H9 (cell line): ENCODE data around the gene PUDP. TPM values are rescaled to one million over a fixed set of nuclear protein-coding genes. Genes with fewer than 3 reads are reported as not detected.

Experiments
- DNase-seq: peaks from one replicate; pipeline ENCODE4 v3.0.0-alpha.2; 2017
- H2AFZ ChIP-seq: one replicate; pipeline ENCODE4 v1.6.1; 2013; ENCODE audit warnings: mild to moderate bottlenecking, low read length, control low read depth, moderate library complexity
- H2AK5ac ChIP-seq: 2 replicates; pipeline ENCODE4 v1.6.1; 2013; ENCODE audit warnings: low read length, control low read depth, mixed read lengths; ENCODE audit not compliant: insufficient read length
- H2BK120ac ChIP-seq: one replicate; pipeline ENCODE4 v1.6.1; 2013; ENCODE audit warnings: low read depth, mild to moderate bottlenecking, low read length, control low read depth, inconsistent platforms; ENCODE audit not compliant: poor library complexity, severe bottlenecking
- H2BK12ac ChIP-seq: 2 replicates; pipeline ENCODE4 v1.6.1; 2013; ENCODE audit warnings: low read length, control low read depth, mixed read lengths, low read depth; ENCODE audit not compliant: insufficient read length
- H2BK15ac ChIP-seq: 2 replicates; pipeline ENCODE4 v1.6.1; 2013; ENCODE audit warnings: low read depth, low read length, control low read depth
- H2BK20ac ChIP-seq: one replicate; pipeline ENCODE4 v1.6.1; 2013; ENCODE audit warnings: low read depth, mild to moderate bottlenecking, low read length, control low read depth, inconsistent platforms; ENCODE audit not compliant: poor library complexity, severe bottlenecking
- H2BK5ac ChIP-seq: 2 replicates; pipeline ENCODE4 v1.6.1; 2013; ENCODE audit warnings: low read length, control low read depth, mixed read lengths; ENCODE audit not compliant: insufficient read length
- H3K14ac ChIP-seq: 2 replicates; pipeline ENCODE4 v1.6.1; 2013; ENCODE audit warnings: low read length, control low read depth; ENCODE audit not compliant: insufficient read depth
- H3K18ac ChIP-seq: 2 replicates; pipeline ENCODE4 v1.6.1; 2013; ENCODE audit warnings: low read depth, mild to moderate bottlenecking, mixed read lengths, low read length, control low read depth; ENCODE audit not compliant: insufficient read length
- H3K23ac ChIP-seq: 2 replicates; pipeline ENCODE4 v1.6.1; 2013; ENCODE audit warnings: low read length, control low read depth, mixed read lengths, low read depth; ENCODE audit not compliant: insufficient read length
- H3K23me2 ChIP-seq: 2 replicates; pipeline ENCODE4 v1.6.1; 2013; ENCODE audit warnings: low read depth, mild to moderate bottlenecking, mixed read lengths, low read length, control low read depth; ENCODE audit not compliant: insufficient read length, poor library complexity, severe bottlenecking
- H3K27ac ChIP-seq: 2 replicates; pipeline ENCODE4 v1.5.1; 2013; ENCODE audit warnings: low read length, control low read depth, mixed read lengths, low read depth; ENCODE audit not compliant: insufficient read length
- H3K27me3 ChIP-seq: 2 replicates; pipeline ENCODE4 v1.6.1; 2013; ENCODE audit warnings: low read length, control low read depth, inconsistent platforms; ENCODE audit not compliant: insufficient read depth
- H3K4ac ChIP-seq: 2 replicates; pipeline ENCODE4 v1.6.1; 2013; ENCODE audit warnings: low read depth, mild to moderate bottlenecking, control low read depth, inconsistent platforms, low read length, moderate library complexity
- H3K4me1 ChIP-seq: 2 replicates; pipeline ENCODE4 v1.6.1; 2013; ENCODE audit warnings: low read length, control low read depth, inconsistent platforms; ENCODE audit not compliant: insufficient read depth
- H3K4me2 ChIP-seq: 2 replicates; pipeline ENCODE4 v1.6.1; 2013; ENCODE audit warnings: low read length, control low read depth, mixed read lengths; ENCODE audit not compliant: insufficient read length, insufficient read depth
- H3K56ac ChIP-seq: 2 replicates; pipeline ENCODE4 v1.6.1; 2013; ENCODE audit warnings: low read depth, mild to moderate bottlenecking, mixed read lengths, low read length, control low read depth; ENCODE audit not compliant: insufficient read length
- H3K79me1 ChIP-seq: 2 replicates; pipeline ENCODE4 v1.6.1; 2013; ENCODE audit warnings: low read depth, mild to moderate bottlenecking, moderate library complexity, low read length, control low read depth, inconsistent platforms; ENCODE audit not compliant: insufficient read depth, poor library complexity, severe bottlenecking
- H3K79me2 ChIP-seq: 2 replicates; pipeline ENCODE4 v1.6.1; 2013; ENCODE audit warnings: low read length, control low read depth, inconsistent platforms; ENCODE audit not compliant: insufficient read depth
- H3K9ac ChIP-seq: 2 replicates; pipeline ENCODE4 v1.6.1; 2013; ENCODE audit warnings: low read length, control low read depth, mixed read lengths; ENCODE audit not compliant: insufficient read length; ENCODE audit errors: extremely low read depth
- H3K9me3 ChIP-seq: one replicate; pipeline ENCODE4 v1.6.1; 2013; ENCODE audit warnings: low read depth, low read length, inconsistent platforms; ENCODE audit not compliant: control insufficient read depth
- H3T11ph ChIP-seq: one replicate; pipeline ENCODE4 v1.6.1; 2013; ENCODE audit warnings: mild to moderate bottlenecking, low read length, control low read depth, inconsistent platforms
- H4K20me1 ChIP-seq: one replicate; pipeline ENCODE4 v1.6.1; 2013; ENCODE audit not compliant: control insufficient read depth, insufficient read length, insufficient read depth
- H4K5ac ChIP-seq: 2 replicates; pipeline ENCODE4 v1.6.1; 2013; ENCODE audit warnings: low read depth, mild to moderate bottlenecking, mixed read lengths, low read length, control low read depth; ENCODE audit not compliant: insufficient read length
- H4K8ac ChIP-seq: replicated peaks from 2 replicates; pipeline ENCODE4 v1.6.1; 2013; ENCODE audit warnings: low read length, control low read depth, mixed read lengths, low read depth; ENCODE audit not compliant: insufficient read length
- H4K91ac ChIP-seq: 2 replicates; pipeline ENCODE4 v1.6.1; 2013; ENCODE audit warnings: low read depth, mild to moderate bottlenecking, moderate library complexity, mixed read lengths, low read length, control low read depth; ENCODE audit not compliant: insufficient read length
- H3K27ac Mint-ChIP-seq, 3 experiments: 2 replicates in 2 of 3; 3 replicates in 1 of 3; pipeline ENCODE4 v1.8.0; 2020 to 2021; ENCODE audit warnings: mixed read lengths in 3 of 3, mild to moderate bottlenecking in 1 of 3, moderate library complexity in 1 of 3
- H3K27me3 Mint-ChIP-seq: 2 replicates; pipeline ENCODE4 v1.8.0; 2021; ENCODE audit warnings: low read depth, mild to moderate bottlenecking, moderate library complexity, mixed read lengths
- H3K36me3 Mint-ChIP-seq, 3 experiments: 2 replicates in 2 of 3; 3 replicates in 1 of 3; pipeline ENCODE4 v1.8.0; 2020 to 2021; ENCODE audit warnings: low read depth in 3 of 3, mixed read lengths in 3 of 3; ENCODE audit not compliant: insufficient read depth in 1 of 3
- H3K4me1 Mint-ChIP-seq, 2 experiments: 2 replicates each; pipeline ENCODE4 v1.8.0; 2020; ENCODE audit warnings: mixed read lengths in 2 of 2
- H3K4me3 Mint-ChIP-seq, 2 experiments: 2 replicates in 1 of 2; 3 replicates in 1 of 2; pipeline ENCODE4 v1.8.0; 2020 to 2021; ENCODE audit warnings: mild to moderate bottlenecking in 2 of 2, mixed read lengths in 2 of 2, moderate library complexity in 1 of 2
- H3K9me3 Mint-ChIP-seq, 2 experiments: 2 replicates in 1 of 2; 3 replicates in 1 of 2; pipeline ENCODE4 v1.8.0; 2020; ENCODE audit warnings: mild to moderate bottlenecking in 2 of 2, mixed read lengths in 2 of 2, moderate library complexity in 1 of 2
- WGBS: extraction: QIAGEN DNeasy Blood & Tissue Kit; methylation state at CpG from one replicate; pipeline ENCODE4 v1.1.7; 2013; ENCODE audit warnings: missing lambda C conversion rate, low lambda C conversion rate, mixed read lengths; ENCODE audit not compliant: insufficient read length; ENCODE audit errors: extremely low coverage; 5-methylcytosine and 5-hydroxymethylcytosine counted together
- total RNA-seq: library from RNA; stranded (reverse); gene quantifications from 2 replicates; pipeline ENCODE4 v1.2.1, GENCODE V29; 2021
- TF ChIP-seq, protein P1 (sequence below): fragments of 200-600 bp; sonication (generic); conservative IDR thresholded peaks from 3 replicates; pipeline ENCODE4 v1.8.0; 2021; ENCODE audit warnings: antibody characterized with exemption, mild to moderate bottlenecking

Gene PUDP
- total RNA-seq, 1 experiment from 2014 or later: 46.3 TPM

DNA sequence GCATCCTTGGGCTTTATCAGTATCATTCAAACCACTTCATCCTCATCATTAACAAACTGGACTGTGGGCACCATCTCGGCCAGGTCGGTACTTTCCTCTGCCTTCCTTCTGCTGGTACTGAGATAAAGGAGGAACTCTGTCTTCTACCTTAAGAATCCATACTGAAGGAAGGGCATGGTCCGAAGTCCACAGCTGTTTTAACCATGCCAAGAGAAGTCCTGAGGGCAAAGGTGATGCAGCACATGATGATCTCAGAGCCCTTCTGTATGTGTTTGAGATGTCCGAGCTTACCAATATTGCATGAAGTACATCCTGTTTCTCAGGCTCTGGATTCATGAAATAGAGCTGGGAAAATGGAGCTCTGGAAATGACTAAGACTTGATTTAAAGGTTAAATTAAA lies 126.0 kb downstream of the PUDP start:
- H4K91ac ChIP-seq: no peak overlapping the region
- H3K4me3 Mint-ChIP-seq: no peak overlapping the region
- no peak overlapping the region for H3K18ac ChIP-seq
- no peak overlapping the region for H3K27ac ChIP-seq
- no peak overlapping the region for H4K8ac ChIP-seq
- H3T11ph ChIP-seq: no peak overlapping the region
- no peak overlapping the region for H4K5ac ChIP-seq
- WGBS: no CpG with 5 or more reads among the region's 4 CpGs
- H3K4me1 ChIP-seq: no peaks in the 10 kb centered on the region
- TF ChIP-seq, protein P1, sequence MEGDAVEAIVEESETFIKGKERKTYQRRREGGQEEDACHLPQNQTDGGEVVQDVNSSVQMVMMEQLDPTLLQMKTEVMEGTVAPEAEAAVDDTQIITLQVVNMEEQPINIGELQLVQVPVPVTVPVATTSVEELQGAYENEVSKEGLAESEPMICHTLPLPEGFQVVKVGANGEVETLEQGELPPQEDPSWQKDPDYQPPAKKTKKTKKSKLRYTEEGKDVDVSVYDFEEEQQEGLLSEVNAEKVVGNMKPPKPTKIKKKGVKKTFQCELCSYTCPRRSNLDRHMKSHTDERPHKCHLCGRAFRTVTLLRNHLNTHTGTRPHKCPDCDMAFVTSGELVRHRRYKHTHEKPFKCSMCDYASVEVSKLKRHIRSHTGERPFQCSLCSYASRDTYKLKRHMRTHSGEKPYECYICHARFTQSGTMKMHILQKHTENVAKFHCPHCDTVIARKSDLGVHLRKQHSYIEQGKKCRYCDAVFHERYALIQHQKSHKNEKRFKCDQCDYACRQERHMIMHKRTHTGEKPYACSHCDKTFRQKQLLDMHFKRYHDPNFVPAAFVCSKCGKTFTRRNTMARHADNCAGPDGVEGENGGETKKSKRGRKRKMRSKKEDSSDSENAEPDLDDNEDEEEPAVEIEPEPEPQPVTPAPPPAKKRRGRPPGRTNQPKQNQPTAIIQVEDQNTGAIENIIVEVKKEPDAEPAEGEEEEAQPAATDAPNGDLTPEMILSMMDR: no peak
- no peak overlapping the region for H3K4ac ChIP-seq
- no peaks in the 10 kb centered on the region for H3K27me3 Mint-ChIP-seq
- no peak overlapping the region for H3K27ac Mint-ChIP-seq
- no peaks in the 10 kb centered on the region for H3K27me3 ChIP-seq
- H3K4me2 ChIP-seq: no peak overlapping the region
- H2BK120ac ChIP-seq: no peak overlapping the region
- no peak overlapping the region for H3K23ac ChIP-seq
- H3K9me3 ChIP-seq: no peaks in the 10 kb centered on the region
- H3K9ac ChIP-seq: no peak overlapping the region
- H3K23me2 ChIP-seq: no peaks in the 10 kb centered on the region
- no peak overlapping the region for H2BK12ac ChIP-seq
- no peak overlapping the region for H2AFZ ChIP-seq
- no peak overlapping the region for H3K56ac ChIP-seq
- H2BK5ac ChIP-seq: no peak overlapping the region
- no peaks in the 10 kb centered on the region; a peak in 1 of 7 replicates for H3K36me3 Mint-ChIP-seq
- H2BK15ac ChIP-seq: no peak overlapping the region
- no peak for DNase-seq
- no peak overlapping the region for H2AK5ac ChIP-seq
- H3K4me1 Mint-ChIP-seq: peaks cover 3 to 6% of the 10 kb centered on the region in 2 experiments; a peak in 3 of 4 replicates
- H3K79me2 ChIP-seq: no peaks in the 10 kb centered on the region
- no peaks in the 10 kb centered on the region for H3K9me3 Mint-ChIP-seq
- H3K14ac ChIP-seq: no peak overlapping the region
- no peak overlapping the region for H2BK20ac ChIP-seq
- H4K20me1 ChIP-seq: no peaks in the 10 kb centered on the region
- H3K79me1 ChIP-seq: no peaks in the 10 kb centered on the region
